ENCODE data around the gene C10orf120. TPM values are rescaled to one million over a fixed set of nuclear protein-coding genes. Genes with fewer than 3 reads are reported as not detected.

The C10orf120 gene
- total RNA-seq, 1 experiment from 2014 or later = not detected

DNA sequence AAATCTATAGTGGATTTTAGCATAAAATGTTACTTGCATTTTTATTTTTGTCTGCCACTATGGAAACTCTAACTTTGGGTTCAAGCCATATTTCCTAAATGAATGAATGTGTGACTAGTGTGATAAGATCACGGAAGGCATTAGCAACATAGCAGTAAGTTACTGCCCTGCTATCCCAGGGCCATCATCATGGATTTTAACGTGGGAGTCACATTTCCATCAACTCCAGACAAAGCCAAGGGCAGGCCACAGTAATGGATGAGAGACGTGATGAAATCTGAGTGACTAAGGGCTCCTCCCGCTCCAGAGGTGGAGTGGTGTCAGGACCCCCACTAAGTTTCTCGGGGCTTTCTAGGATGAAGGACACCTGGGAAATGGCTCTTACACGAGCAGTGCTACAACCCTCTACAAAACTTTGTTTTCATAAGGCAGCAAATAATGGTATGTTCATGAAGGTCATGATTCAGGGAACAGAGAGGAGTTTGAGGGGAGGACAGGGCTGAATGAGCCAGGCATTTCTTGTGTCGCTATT, 34.3 kb downstream of the C10orf120 start:
- Mint-ChIP-seq H3K36me3 (ENCODE audit: insufficient read depth, unreplicated experiment) (no peaks in the 10 kb centered on the region), H3K27ac (ENCODE audit: unreplicated experiment) (no peak overlapping the region), H3K4me3 (ENCODE audit: low read depth, unreplicated experiment) (no peak overlapping the region), H3K27me3 (ENCODE audit: unreplicated experiment) (peaks cover 84% of the 10 kb centered on the region), H3K9me3 (ENCODE audit: low read depth, unreplicated experiment) (no peaks in the 10 kb centered on the region), H3K4me1 (ENCODE audit: low read depth, unreplicated experiment) (no peaks in the 10 kb centered on the region)
- BruUV-seq (replicated peaks) = no TSS peak
- DNase-seq = no peak
- intact Hi-C loops (cut with micrococcal nuclease; ENCODE audit: unreplicated experiment) = no loop called here
- CTCF ChIA-PET = no interaction called here
- TF ChIP-seq, protein P1, sequence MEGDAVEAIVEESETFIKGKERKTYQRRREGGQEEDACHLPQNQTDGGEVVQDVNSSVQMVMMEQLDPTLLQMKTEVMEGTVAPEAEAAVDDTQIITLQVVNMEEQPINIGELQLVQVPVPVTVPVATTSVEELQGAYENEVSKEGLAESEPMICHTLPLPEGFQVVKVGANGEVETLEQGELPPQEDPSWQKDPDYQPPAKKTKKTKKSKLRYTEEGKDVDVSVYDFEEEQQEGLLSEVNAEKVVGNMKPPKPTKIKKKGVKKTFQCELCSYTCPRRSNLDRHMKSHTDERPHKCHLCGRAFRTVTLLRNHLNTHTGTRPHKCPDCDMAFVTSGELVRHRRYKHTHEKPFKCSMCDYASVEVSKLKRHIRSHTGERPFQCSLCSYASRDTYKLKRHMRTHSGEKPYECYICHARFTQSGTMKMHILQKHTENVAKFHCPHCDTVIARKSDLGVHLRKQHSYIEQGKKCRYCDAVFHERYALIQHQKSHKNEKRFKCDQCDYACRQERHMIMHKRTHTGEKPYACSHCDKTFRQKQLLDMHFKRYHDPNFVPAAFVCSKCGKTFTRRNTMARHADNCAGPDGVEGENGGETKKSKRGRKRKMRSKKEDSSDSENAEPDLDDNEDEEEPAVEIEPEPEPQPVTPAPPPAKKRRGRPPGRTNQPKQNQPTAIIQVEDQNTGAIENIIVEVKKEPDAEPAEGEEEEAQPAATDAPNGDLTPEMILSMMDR (IDR thresholded peaks at IDR 0.05; ENCODE audit: unreplicated experiment) = no peak

DNA sequence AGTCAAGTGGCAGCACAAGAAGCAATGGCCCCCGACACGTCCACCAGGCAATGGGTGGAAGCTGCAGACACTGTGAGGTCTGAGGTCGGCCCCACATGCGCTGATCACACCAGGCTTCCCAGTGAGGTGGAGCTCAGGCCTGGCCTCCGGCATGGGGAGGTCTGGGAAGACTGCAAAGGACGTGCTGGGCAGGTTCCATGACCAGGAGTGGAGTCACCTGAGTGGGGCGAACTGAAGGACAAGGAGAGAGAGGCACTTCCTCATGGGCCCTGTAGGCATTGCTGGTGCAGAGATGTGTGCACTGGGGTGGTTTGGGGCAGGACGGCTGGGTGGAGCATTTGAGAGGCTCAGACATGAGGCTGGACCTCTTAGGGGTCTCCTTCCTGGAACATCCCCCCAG, 35.1 kb downstream of the C10orf120 start:
- TF ChIP-seq, protein P1 (IDR thresholded peaks at IDR 0.05; ENCODE audit: unreplicated experiment) = no peak
- Mint-ChIP-seq H3K36me3 (ENCODE audit: insufficient read depth, unreplicated experiment) (no peaks in the 10 kb centered on the region), H3K9me3 (ENCODE audit: low read depth, unreplicated experiment) (no peaks in the 10 kb centered on the region), H3K4me3 (ENCODE audit: low read depth, unreplicated experiment) (no peak overlapping the region), H3K27ac (ENCODE audit: unreplicated experiment) (no peak overlapping the region), H3K4me1 (ENCODE audit: low read depth, unreplicated experiment) (no peaks in the 10 kb centered on the region), H3K27me3 (ENCODE audit: unreplicated experiment) (peaks cover 89% of the 10 kb centered on the region)
- intact Hi-C loops (cut with micrococcal nuclease; ENCODE audit: unreplicated experiment) = no loop called here
- DNase-seq = no peak
- CTCF ChIA-PET = no interaction called here
- BruUV-seq (replicated peaks) = no TSS peak

DNA sequence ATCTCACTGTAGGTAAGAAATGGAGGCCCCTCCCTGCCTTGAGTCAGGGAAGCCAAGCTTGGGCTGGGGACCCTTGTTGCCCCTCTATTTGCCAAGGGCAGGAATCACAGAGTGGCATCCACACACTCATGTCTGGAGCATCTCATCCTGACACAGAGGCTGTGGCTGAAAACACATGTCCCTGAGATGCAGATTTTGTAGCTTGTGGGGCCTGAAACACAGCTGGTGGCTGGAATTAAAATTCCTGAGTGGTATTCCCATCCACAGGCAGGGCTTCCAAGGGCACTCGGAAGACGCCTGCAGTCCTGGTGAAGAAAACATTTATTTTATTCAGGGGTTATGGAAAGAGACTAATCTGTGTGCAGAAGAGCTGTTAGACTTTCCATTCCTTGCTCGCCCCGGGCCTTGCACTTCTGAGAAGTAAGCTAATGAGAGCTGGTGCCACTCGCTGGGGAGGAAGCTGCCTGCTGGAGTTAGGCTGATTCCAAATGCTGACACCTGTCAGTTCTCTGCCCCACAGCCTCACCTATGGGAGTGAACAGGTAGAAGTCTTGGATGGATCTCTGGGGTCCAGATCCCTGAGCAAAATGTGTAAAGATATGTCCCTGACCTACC, 36.0 kb downstream of the C10orf120 start:
- H3K9me3 Mint-ChIP-seq (ENCODE audit: low read depth, unreplicated experiment) = no peaks in the 10 kb centered on the region
- CTCF ChIA-PET = no interaction called here
- H3K27me3 Mint-ChIP-seq (ENCODE audit: unreplicated experiment) = peaks cover 93% of the 10 kb centered on the region
- TF ChIP-seq, protein P1 (IDR thresholded peaks at IDR 0.05; ENCODE audit: unreplicated experiment) = no peak
- no peaks in the 10 kb centered on the region for H3K36me3 Mint-ChIP-seq (ENCODE audit: insufficient read depth, unreplicated experiment)
- no peak for DNase-seq
- intact Hi-C loops (cut with micrococcal nuclease; ENCODE audit: unreplicated experiment) = no loop called here
- no peaks in the 10 kb centered on the region for H3K4me1 Mint-ChIP-seq (ENCODE audit: low read depth, unreplicated experiment)
- H3K27ac Mint-ChIP-seq (ENCODE audit: unreplicated experiment) = no peak overlapping the region
- no peak overlapping the region for H3K4me3 Mint-ChIP-seq (ENCODE audit: low read depth, unreplicated experiment)
- no TSS peak for BruUV-seq (replicated peaks)

DNA sequence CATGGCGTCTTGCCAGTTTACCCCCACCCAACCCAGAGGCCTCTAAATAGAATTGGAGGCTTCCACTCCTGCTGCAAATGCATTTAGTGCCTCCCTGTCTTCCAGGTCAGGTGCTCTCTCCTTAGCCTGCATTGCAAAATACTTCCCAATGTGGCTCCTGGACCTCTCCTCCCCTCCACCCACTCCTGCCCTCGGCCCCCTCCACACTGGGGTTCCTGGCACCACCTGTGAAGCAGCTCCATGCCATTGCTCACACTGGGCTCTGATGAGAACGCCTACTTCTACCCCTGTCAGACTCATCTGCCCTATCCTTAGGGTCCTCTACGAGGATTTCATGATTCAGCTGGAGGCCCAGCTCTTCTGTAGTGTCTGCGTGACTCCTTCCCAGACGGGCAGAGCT, 37.4 kb downstream of the C10orf120 start:
- intact Hi-C loops (cut with micrococcal nuclease; ENCODE audit: unreplicated experiment) = no loop called here
- BruUV-seq (replicated peaks) = no TSS peak
- CTCF ChIA-PET = no interaction called here
- Mint-ChIP-seq H3K4me3 (ENCODE audit: low read depth, unreplicated experiment) (no peak overlapping the region), H3K27me3 (ENCODE audit: unreplicated experiment) (peaks cover 91% of the 10 kb centered on the region), H3K27ac (ENCODE audit: unreplicated experiment) (no peak overlapping the region), H3K4me1 (ENCODE audit: low read depth, unreplicated experiment) (no peaks in the 10 kb centered on the region), H3K36me3 (ENCODE audit: insufficient read depth, unreplicated experiment) (no peaks in the 10 kb centered on the region), H3K9me3 (ENCODE audit: low read depth, unreplicated experiment) (no peaks in the 10 kb centered on the region)
- TF ChIP-seq, protein P1 (IDR thresholded peaks at IDR 0.05; ENCODE audit: unreplicated experiment) = no peak
- no peak for DNase-seq

Measured in Calu3 (cell line).